GM10266 (cell line): ENCODE measurements around the gene RNF150.

Source experiments
- DNase-seq: peaks from one replicate; pipeline ENCODE4 v3.0.0; 2012; ENCODE audit errors: extremely low spot score
- TF ChIP-seq, protein P1 (sequence below): IDR thresholded peaks from 2 replicates; pipeline ENCODE4 v1.5.1; 2012; ENCODE audit warnings: mild to moderate bottlenecking, low read depth; ENCODE audit not compliant: control insufficient read depth, insufficient read depth; ENCODE audit errors: missing control alignments

The RNF150 gene

DNA sequence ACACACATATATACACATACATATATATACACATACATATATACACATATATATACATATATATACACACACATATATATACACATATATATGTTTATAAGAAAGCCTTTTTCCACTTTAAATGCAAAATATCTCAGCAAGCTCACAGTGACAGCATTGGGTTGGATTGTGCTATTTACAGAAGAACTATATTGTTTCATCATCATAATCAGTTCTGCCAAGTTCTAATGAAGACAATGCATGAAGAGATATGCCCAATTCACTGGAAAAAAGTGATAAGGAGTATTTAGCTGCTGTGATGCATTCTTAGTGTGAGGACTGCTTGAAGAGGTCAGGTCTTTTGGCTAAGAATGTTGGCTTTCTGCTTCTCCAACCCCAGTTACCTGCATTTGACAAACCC lies 54.4 kb downstream of the RNF150 start:
- TF ChIP-seq, protein P1, sequence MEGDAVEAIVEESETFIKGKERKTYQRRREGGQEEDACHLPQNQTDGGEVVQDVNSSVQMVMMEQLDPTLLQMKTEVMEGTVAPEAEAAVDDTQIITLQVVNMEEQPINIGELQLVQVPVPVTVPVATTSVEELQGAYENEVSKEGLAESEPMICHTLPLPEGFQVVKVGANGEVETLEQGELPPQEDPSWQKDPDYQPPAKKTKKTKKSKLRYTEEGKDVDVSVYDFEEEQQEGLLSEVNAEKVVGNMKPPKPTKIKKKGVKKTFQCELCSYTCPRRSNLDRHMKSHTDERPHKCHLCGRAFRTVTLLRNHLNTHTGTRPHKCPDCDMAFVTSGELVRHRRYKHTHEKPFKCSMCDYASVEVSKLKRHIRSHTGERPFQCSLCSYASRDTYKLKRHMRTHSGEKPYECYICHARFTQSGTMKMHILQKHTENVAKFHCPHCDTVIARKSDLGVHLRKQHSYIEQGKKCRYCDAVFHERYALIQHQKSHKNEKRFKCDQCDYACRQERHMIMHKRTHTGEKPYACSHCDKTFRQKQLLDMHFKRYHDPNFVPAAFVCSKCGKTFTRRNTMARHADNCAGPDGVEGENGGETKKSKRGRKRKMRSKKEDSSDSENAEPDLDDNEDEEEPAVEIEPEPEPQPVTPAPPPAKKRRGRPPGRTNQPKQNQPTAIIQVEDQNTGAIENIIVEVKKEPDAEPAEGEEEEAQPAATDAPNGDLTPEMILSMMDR: no peak
- no peak for DNase-seq

DNA sequence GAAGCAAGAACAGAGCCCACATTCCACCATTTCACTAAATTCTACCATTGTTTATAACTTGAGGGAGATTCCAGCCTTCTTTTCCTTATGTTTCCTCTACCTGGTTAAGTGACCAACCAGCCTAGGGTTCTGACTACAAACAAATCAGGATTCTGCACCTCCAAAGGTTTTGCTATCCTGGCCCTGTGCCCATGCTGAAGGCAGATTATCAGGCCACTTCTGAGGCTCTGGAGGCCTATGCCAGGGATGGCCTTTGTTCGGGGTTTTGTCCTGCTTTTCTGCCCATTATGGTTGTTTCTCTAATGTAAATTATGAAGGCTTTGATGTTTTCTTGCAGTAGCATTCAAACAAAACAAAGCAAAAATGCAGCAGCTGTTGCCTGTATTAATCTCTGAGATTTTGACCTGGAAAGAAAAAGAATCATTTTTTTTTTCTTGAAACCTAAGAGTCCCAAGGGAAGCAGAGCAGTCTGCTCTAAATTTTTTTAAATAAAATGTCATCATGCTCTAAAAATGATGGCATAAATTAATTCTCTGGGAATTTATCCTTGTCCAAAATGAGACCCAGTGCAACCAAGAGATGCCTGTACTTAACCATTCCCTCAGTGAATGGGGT lies 55.6 kb downstream of the RNF150 start:
- no peak for DNase-seq
- TF ChIP-seq, protein P1: no peak

DNA sequence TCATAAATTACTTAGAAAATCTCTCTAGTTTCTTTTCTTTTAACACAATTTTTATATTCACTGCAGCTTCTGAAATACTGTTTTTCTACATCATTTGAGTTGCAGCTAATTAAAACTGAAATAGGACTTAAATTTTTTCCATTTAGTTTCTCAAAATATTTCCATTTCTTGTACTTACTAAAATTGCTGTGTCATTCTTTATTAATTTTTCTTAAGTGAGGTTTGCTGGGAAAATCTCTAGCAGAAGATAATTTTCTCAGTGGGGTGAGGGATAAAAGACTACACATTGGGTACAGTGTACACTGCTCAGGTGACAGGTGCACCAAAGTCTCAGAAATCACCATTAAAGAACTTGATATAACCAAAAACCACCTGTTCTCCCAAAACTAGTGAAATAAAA lies 57.7 kb downstream of the RNF150 start:
- DNase-seq: no peak
- TF ChIP-seq, protein P1: no peak

DNA sequence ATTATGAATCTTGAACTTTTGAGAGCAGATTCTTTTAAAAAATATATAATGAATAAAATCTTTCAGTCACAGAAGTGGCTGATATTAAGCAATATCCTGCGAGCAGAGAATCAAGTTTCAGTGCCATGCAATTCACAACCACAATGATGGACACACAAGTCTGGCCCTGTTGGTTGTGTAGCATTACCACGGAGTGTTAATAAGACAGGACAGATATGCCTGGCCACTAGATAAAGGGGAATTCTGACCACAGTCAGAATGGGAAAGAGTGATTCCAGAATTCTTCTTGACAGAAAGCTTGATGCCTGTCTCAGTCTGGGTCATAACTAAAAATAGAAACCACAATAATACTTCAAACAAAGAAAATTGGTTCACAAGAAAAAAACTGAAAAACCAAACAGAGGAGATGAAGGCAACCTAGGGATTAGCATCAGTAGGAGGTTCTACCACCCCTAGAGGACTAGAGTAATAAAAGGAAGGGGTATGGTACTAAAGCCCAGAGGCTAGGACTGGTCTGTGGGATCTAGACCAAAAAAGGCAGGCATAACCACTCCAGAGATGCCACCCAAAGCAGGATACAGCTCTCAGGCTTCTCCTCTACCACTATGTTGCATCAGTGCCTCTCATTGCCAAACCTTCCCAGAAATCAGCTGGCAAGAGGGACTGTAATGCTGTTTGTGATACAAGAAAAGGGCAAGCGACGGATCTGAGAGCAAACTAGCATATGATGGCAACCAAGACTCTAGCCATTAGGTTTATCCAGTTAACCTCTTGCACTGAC lies 59.0 kb downstream of the RNF150 start:
- TF ChIP-seq, protein P1: no peak
- DNase-seq: no peak

DNA sequence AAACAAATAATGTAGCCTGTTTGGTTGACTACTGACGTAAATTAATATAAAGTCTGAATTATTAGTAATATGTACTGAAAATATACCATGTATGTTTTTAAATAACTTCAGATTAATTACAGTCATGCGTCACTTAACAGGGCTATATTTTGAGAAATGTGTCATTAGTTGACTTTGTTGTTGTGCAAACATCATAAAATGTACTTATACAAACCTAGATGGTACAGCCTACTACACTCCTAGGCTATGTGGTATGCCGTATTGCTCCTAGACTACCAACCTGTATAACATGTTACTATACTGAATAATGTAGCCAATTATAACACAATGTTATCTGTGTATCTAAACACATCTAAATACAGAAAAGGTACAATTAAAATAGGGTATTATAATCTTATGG lies 66.6 kb downstream of the RNF150 start:
- DNase-seq: no peak
- TF ChIP-seq, protein P1: no peak

DNA sequence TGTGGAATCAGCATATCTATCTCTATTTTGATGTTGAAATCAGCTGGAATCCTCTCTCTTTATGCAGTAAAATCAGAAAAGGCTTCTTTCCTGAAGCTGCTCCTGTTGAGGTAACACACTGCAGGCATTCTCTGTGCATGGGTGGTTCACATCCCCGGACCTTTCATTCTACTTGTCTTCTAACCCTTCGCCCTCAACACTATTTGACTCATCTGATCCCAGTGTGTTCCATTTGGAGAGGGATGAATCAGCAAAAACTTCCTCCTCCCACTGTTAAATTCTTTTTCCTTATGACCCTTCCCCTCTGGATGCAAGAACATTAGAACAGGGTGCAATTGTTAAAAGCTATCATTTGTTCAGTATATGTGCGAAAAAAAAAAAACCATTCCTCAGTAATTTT lies 67.4 kb downstream of the RNF150 start:
- TF ChIP-seq, protein P1: no peak

DNA sequence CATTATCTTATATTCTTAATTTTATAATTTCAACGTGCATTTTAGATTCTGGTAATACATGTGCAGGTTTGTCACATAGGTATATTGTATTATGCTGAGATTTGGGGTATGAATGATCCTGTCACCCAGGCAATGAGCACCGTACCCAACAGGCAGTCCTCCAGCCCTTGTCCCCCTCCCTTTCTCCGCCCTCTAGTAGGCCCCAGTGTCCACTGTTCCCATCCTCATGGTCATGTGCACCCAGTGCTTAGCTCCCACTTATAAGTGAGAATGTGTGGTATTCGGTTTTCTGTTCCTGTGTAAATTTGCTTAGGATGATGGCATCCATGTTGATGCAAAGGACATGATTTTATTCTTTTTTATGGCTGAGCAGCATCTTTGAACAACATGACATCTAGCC lies 70.6 kb downstream of the RNF150 start:
- no peak for DNase-seq
- TF ChIP-seq, protein P1: no peak

More for the DNA sequence above, 67.4 kb downstream of the RNF150 start:
- no peak for DNase-seq
